CD14-positive monocyte (primary cell): Measurements from ENCODE around the gene NTNG1. TPM values are rescaled to one million over a fixed set of nuclear protein-coding genes. Genes with fewer than 3 reads are reported as not detected.

ENCODE experiments used
- DNase-seq, 3 donors: peaks; one replicate each; pipeline ENCODE4 v3.0.0-alpha.2; 2011 to 2022
- H2AFZ ChIP-seq: 2 replicates; pipeline ENCODE4 v1.6.0; 2012; ENCODE audit warnings: mild to moderate bottlenecking, low read depth, low read length, inconsistent platforms; ENCODE audit not compliant: insufficient read depth, poor library complexity, severe bottlenecking
- H3K27ac ChIP-seq, 2 donors: 1 replicate in 1 of 2; 2 replicates in 1 of 2; pipeline ENCODE4 v1.5.1; 2012 to 2013; ENCODE audit warnings: low read length in 2 of 2, control low read depth in 1 of 2, inconsistent platforms in 1 of 2, low read depth in 1 of 2, mild to moderate bottlenecking in 1 of 2
- H3K27me3 ChIP-seq, 2 donors: one replicate each; pipeline versions ENCODE4 v1.6.0 to v1.6.1; 2011 to 2013; ENCODE audit warnings: low read length in 2 of 2; ENCODE audit not compliant: control insufficient read depth in 2 of 2, insufficient read depth in 2 of 2
- H3K36me3 ChIP-seq, 2 donors: replicated peaks in 1 of 2; 1 replicate in 1 of 2; 2 replicates in 1 of 2; pipeline versions ENCODE4 v1.5.1 to v1.6.1; 2012 to 2013; ENCODE audit warnings: low read length in 2 of 2, control low read depth in 1 of 2, inconsistent platforms in 1 of 2, mild to moderate bottlenecking in 1 of 2; ENCODE audit not compliant: insufficient read depth in 2 of 2, control insufficient read depth in 1 of 2
- H3K4me1 ChIP-seq, 2 donors: 1 replicate in 1 of 2; 2 replicates in 1 of 2; pipeline versions ENCODE4 v1.5.1 to v1.6.1; 2012 to 2013; ENCODE audit warnings: low read length in 2 of 2, control low read depth in 1 of 2, inconsistent platforms in 1 of 2, mild to moderate bottlenecking in 1 of 2, moderate library complexity in 1 of 2; ENCODE audit not compliant: insufficient read depth in 2 of 2, control insufficient read depth in 1 of 2
- H3K4me2 ChIP-seq: replicated peaks from 2 replicates; pipeline ENCODE3; 2012; ENCODE audit warnings: low read length, moderate library complexity, mild to moderate bottlenecking; ENCODE audit not compliant: poor library complexity, severe bottlenecking; ENCODE audit errors: extremely low read depth
- H3K4me3 ChIP-seq, 3 experiments: fragments of 200-600 bp in 1 of 3; sonication (generic) in 1 of 3; replicated peaks in 1 of 3; 1 replicate in 2 of 3; 2 replicates in 1 of 3; pipeline ENCODE4 v1.5.1; 2011 to 2013; ENCODE audit warnings: low read length in 3 of 3, mild to moderate bottlenecking in 3 of 3, control low read depth in 2 of 3, low read depth in 2 of 3, inconsistent platforms in 1 of 3, moderate library complexity in 1 of 3
- H3K79me2 ChIP-seq: 2 replicates; pipeline ENCODE4 v1.6.0; 2012; ENCODE audit warnings: mild to moderate bottlenecking, control low read depth, inconsistent platforms, low read length, moderate library complexity; ENCODE audit not compliant: insufficient read depth
- H3K9ac ChIP-seq: 2 replicates; pipeline ENCODE4 v1.6.0; 2017; ENCODE audit warnings: low read length, mild to moderate bottlenecking; ENCODE audit not compliant: insufficient read depth, poor library complexity, severe bottlenecking
- H3K9me3 ChIP-seq, 2 donors: replicated peaks in 1 of 2; 1 replicate in 1 of 2; 2 replicates in 1 of 2; pipeline versions ENCODE4 v1.5.1 to v1.6.1; 2012 to 2013; ENCODE audit warnings: low read length in 2 of 2, control low read depth in 1 of 2; ENCODE audit not compliant: control insufficient read depth in 1 of 2, insufficient read depth in 1 of 2
- H4K20me1 ChIP-seq: 2 replicates; pipeline ENCODE4 v1.6.0; 2012; ENCODE audit warnings: mild to moderate bottlenecking, low read length, control low read depth, moderate library complexity; ENCODE audit not compliant: insufficient read depth
- H3K27ac Mint-ChIP-seq, 7 donors: one replicate each; pipeline ENCODE4 v1.8.0; 2020; ENCODE audit warnings: mild to moderate bottlenecking in 7 of 7, mixed read lengths in 7 of 7, moderate library complexity in 6 of 7, inconsistent platforms in 2 of 7
- H3K27me3 Mint-ChIP-seq, 3 donors: one replicate each; pipeline ENCODE4 v1.8.0; 2021 to 2022; ENCODE audit warnings: low read depth in 3 of 3, mild to moderate bottlenecking in 3 of 3, mixed read lengths in 3 of 3, moderate library complexity in 3 of 3, inconsistent platforms in 1 of 3
- H3K36me3 Mint-ChIP-seq, 2 donors: one replicate each; pipeline ENCODE4 v1.8.0; 2020; ENCODE audit warnings: mixed read lengths in 2 of 2, inconsistent platforms in 1 of 2, mild to moderate bottlenecking in 1 of 2
- H3K4me1 Mint-ChIP-seq: one replicate; pipeline ENCODE4 v1.8.0; 2020; ENCODE audit warnings: mild to moderate bottlenecking, mixed read lengths
- H3K4me3 Mint-ChIP-seq, 2 donors: one replicate each; pipeline ENCODE4 v1.8.0; 2020; ENCODE audit warnings: mild to moderate bottlenecking in 2 of 2, mixed read lengths in 2 of 2, moderate library complexity in 1 of 2
- H3K9me3 Mint-ChIP-seq, 7 donors: one replicate each; pipeline ENCODE4 v1.8.0; 2020 to 2022; ENCODE audit warnings: mixed read lengths in 7 of 7, mild to moderate bottlenecking in 6 of 7, moderate library complexity in 6 of 7, inconsistent platforms in 2 of 7
- WGBS: methylation state at CpG from one replicate; pipeline ENCODE4 v1.1.5; 2013; ENCODE audit warnings: missing lambda C conversion rate; ENCODE audit not compliant: insufficient coverage; 5-methylcytosine and 5-hydroxymethylcytosine counted together
- intact Hi-C, 2 donors: fragments of 100-400 bp; cut with micrococcal nuclease; formaldehyde crosslinking; loops; one replicate each; pipeline versions ENCODE4 v1.15.0 to v1.15.1; 2023
- polyA plus RNA-seq, 3 donors: library from polyadenylated mRNA; depleted of rRNA in 1 of 3; unstranded in 2 of 3; stranded (reverse) in 1 of 3; fragments of 300-500 nt in 2 of 3; fragments of >200 nt in 1 of 3; fragmentation: Illumina TruSeq in 2 of 3; gene quantifications; 1 replicate in 2 of 3; 2 replicates in 1 of 3; pipeline ENCODE4 v1.2.3, GENCODE V29; 2012 to 2021
- TF ChIP-seq, protein P1 (sequence below): fragments of 200-600 bp; IDR thresholded peaks from one replicate; pipeline ENCODE4 v1.8.0; 2022; ENCODE audit warnings: antibody characterized with exemption, mild to moderate bottlenecking

The NTNG1 gene
- polyA plus RNA-seq, 3 donors = not detected

DNA sequence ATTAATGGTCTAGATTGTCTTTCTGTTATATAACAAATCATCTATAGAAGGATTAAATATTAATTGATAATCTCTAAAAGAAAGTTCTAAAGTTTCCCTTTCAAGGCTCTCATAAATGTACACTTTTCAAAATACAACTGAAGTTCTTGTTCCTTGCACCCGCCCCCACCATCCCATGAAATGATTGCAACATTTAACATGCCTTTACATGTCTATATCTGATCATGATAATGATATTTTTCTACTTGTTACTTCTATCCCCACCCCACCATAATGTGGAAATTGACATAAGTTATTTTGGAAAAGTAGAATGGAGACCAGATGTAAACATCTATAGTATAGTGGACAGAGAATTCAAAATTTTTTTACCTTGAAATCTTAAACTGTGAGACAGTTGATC lies 186.6 kb downstream of the NTNG1 start:
- Histone ChIP-seq H4K20me1 (no peaks in the 10 kb centered on the region), H3K4me3 (no peak overlapping the region), H3K27me3 (no peaks in the 10 kb centered on the region), H3K9me3 (no peaks in the 10 kb centered on the region), H3K4me1 (no peaks in the 10 kb centered on the region), H2AFZ (no peak overlapping the region), H3K27ac (no peak overlapping the region), H3K36me3 (no peaks in the 10 kb centered on the region), H3K79me2 (no peaks in the 10 kb centered on the region), H3K4me2 (no peak overlapping the region), H3K9ac (no peak overlapping the region)
- whole genome bisulfite sequencing = no CpG with 5 or more reads among the region's 1 CpG
- no peak overlapping the region for H3K4me3 Mint-ChIP-seq
- no peaks in the 10 kb centered on the region for H3K27me3 Mint-ChIP-seq
- peaks cover 0 to 5% (median 0%) of the 10 kb centered on the region in 7 donors for H3K9me3 Mint-ChIP-seq
- TF ChIP-seq, protein P1, sequence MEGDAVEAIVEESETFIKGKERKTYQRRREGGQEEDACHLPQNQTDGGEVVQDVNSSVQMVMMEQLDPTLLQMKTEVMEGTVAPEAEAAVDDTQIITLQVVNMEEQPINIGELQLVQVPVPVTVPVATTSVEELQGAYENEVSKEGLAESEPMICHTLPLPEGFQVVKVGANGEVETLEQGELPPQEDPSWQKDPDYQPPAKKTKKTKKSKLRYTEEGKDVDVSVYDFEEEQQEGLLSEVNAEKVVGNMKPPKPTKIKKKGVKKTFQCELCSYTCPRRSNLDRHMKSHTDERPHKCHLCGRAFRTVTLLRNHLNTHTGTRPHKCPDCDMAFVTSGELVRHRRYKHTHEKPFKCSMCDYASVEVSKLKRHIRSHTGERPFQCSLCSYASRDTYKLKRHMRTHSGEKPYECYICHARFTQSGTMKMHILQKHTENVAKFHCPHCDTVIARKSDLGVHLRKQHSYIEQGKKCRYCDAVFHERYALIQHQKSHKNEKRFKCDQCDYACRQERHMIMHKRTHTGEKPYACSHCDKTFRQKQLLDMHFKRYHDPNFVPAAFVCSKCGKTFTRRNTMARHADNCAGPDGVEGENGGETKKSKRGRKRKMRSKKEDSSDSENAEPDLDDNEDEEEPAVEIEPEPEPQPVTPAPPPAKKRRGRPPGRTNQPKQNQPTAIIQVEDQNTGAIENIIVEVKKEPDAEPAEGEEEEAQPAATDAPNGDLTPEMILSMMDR = no peak
- no peaks in the 10 kb centered on the region for H3K4me1 Mint-ChIP-seq
- DNase-seq = no peak
- H3K36me3 Mint-ChIP-seq = no peaks in the 10 kb centered on the region
- no peak overlapping the region for H3K27ac Mint-ChIP-seq
- intact Hi-C loops = no loop called here

DNA sequence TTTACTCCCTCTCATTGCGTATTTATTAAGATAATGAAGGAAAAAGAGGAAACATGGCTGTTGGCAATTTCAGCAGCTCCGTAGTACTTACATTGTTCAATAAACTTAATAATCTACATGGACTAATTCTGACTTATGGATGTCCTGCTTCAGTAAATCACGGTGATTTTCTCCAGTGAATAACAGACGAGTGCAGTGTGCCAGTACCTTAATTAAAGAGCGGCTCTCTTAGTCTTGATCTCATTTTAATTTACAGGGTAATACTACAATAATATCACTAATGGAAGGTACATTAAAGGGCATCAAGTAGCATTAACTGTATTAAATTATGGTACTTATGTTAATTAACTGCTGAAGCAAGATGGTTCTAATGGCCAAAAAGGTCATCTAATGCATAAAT lies 187.2 kb downstream of the NTNG1 start:
- no peaks in the 10 kb centered on the region for H3K79me2 ChIP-seq
- no peak overlapping the region for H3K4me3 ChIP-seq
- DNase-seq = no peak
- H3K4me2 ChIP-seq = no peak overlapping the region
- TF ChIP-seq, protein P1 = no peak
- no peaks in the 10 kb centered on the region for H3K27me3 ChIP-seq
- no peak overlapping the region for H3K27ac ChIP-seq
- intact Hi-C loops = no loop called here
- H3K9me3 ChIP-seq = no peaks in the 10 kb centered on the region
- no peaks in the 10 kb centered on the region for H3K36me3 Mint-ChIP-seq
- WGBS = no CpG with 5 or more reads among the region's 5 CpGs
- H3K27me3 Mint-ChIP-seq = no peaks in the 10 kb centered on the region
- no peaks in the 10 kb centered on the region for H3K36me3 ChIP-seq
- H3K4me1 ChIP-seq = no peaks in the 10 kb centered on the region
- no peaks in the 10 kb centered on the region for H3K4me1 Mint-ChIP-seq
- H3K9me3 Mint-ChIP-seq = peaks cover 0 to 5% (median 0%) of the 10 kb centered on the region in 7 donors
- H2AFZ ChIP-seq = no peak overlapping the region
- H3K4me3 Mint-ChIP-seq = no peak overlapping the region
- no peaks in the 10 kb centered on the region for H4K20me1 ChIP-seq
- H3K27ac Mint-ChIP-seq = no peak overlapping the region
- no peak overlapping the region for H3K9ac ChIP-seq
